ENCODE results near the gene PHACTR2.

Gene PHACTR2

DNA sequence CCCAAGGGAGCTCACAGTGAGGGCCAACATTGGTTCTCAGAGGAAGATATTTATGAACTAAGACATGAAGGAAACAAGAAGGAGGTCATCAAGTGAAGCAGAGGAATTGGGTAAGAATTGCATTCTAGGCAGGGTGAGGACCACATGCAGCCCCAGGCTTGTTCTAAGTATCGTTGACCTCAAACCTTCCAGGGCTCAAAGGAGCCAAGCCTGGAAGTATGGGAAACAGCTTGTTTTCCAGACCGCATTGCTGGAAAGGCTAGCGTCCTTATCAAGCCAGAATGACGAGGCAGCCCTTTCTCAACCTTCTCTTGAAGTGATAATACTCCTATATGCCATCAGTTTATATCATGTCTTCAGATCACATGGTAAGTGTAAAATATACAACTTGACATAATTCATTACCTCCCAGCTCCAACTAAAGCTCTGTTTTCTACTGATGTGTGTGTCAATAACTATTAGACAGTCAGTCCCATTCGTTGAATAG is 79.6 kb downstream of the PHACTR2 start:
- Histone ChIP-seq H3K27ac (ENCODE audit: low read depth, low read length) (no peak overlapping the region), H3K4ac (ENCODE audit: low read depth, low read length) (no peak overlapping the region), H4K8ac (ENCODE audit: low read depth, low read length) (no peak overlapping the region), H2BK5ac (ENCODE audit: low read depth, low read length, poor library complexity) (no peak overlapping the region), H3K27me3 (ENCODE audit: insufficient read depth, low read length) (no peaks in the 10 kb centered on the region), H3K9ac (ENCODE audit: low read length) (no peak overlapping the region), H3K23ac (ENCODE audit: low read length) (no peak overlapping the region), H2AFZ (ENCODE audit: insufficient read depth, low read length, poor library complexity) (no peak overlapping the region), H3K4me1 (ENCODE audit: control insufficient read depth in 1 of 2, insufficient read depth in 2 of 2, low read length in 2 of 2) (no peaks in the 10 kb centered on the region), H4K12ac (ENCODE audit: low read depth, low read length) (no peak overlapping the region), H3K79me1 (ENCODE audit: low read length) (no peaks in the 10 kb centered on the region), H3K79me2 (ENCODE audit: control insufficient read depth, insufficient read depth, low read length, poor library complexity) (no peaks in the 10 kb centered on the region), H3K14ac (ENCODE audit: low read length) (no peak overlapping the region), H2AK5ac (ENCODE audit: low read length) (no peak overlapping the region), H3K36me3 (ENCODE audit: control insufficient read depth in 1 of 2, insufficient read depth in 2 of 2, low read length in 2 of 2) (peaks cover 6 to 23% of the 10 kb centered on the region in 2 experiments), H3K4me3 (ENCODE audit: low read depth, low read length) (no peak overlapping the region), H2BK12ac (ENCODE audit: low read length) (no peak overlapping the region), H3K9me3 (ENCODE audit: insufficient read depth, low read depth, low read length) (no peaks in the 10 kb centered on the region), H3K4me2 (ENCODE audit: low read length) (no peak overlapping the region), H2BK120ac (ENCODE audit: insufficient read depth, low read length, poor library complexity) (no peak overlapping the region), H3K18ac (ENCODE audit: low read length) (no peak overlapping the region), H4K91ac (ENCODE audit: low read depth, low read length) (no peak overlapping the region)
- WGBS (ENCODE audit: extremely low coverage, insufficient coverage, insufficient read length) = no CpG with 5 or more reads among the region's 5 CpGs
- no peak for DNase-seq

DNA sequence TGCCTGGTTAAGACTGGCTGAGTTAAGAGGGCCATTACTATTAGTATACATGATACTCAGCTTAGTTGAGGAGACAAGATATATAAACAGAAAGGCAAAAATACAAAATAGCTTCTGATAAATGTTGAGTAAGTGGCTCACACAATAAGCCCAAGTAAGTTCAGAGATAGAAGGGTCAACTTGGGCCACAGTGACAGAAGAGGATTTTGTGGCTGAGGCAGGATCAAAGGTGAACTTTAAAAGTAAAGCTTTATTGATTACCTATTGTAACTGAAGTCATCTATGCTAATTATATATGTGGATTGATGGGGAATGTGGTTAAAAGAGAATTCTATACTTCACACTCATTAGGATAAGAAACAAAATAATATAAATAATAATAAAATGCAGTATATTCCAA is 80.8 kb downstream of the PHACTR2 start:
- no peak overlapping the region for H3K23ac ChIP-seq (ENCODE audit: low read length)
- H2AK5ac ChIP-seq (ENCODE audit: low read length) = no peak overlapping the region
- H4K12ac ChIP-seq (ENCODE audit: low read depth, low read length) = no peak overlapping the region
- no peak overlapping the region for H3K4ac ChIP-seq (ENCODE audit: low read depth, low read length)
- H2BK5ac ChIP-seq (ENCODE audit: low read depth, low read length, poor library complexity) = no peak overlapping the region
- no peaks in the 10 kb centered on the region for H3K79me2 ChIP-seq (ENCODE audit: control insufficient read depth, insufficient read depth, low read length, poor library complexity)
- no peak overlapping the region for H4K8ac ChIP-seq (ENCODE audit: low read depth, low read length)
- no peak overlapping the region for H2BK12ac ChIP-seq (ENCODE audit: low read length)
- H3K4me2 ChIP-seq (ENCODE audit: low read length) = no peak overlapping the region
- no peak overlapping the region for H2AFZ ChIP-seq (ENCODE audit: insufficient read depth, low read length, poor library complexity)
- no peak for DNase-seq
- peaks cover 6 to 23% of the 10 kb centered on the region in 2 experiments for H3K36me3 ChIP-seq (ENCODE audit: control insufficient read depth in 1 of 2, insufficient read depth in 2 of 2, low read length in 2 of 2)
- H4K91ac ChIP-seq (ENCODE audit: low read depth, low read length) = no peak overlapping the region
- H3K14ac ChIP-seq (ENCODE audit: low read length) = no peak overlapping the region
- no peak overlapping the region for H2BK120ac ChIP-seq (ENCODE audit: insufficient read depth, low read length, poor library complexity)
- no peaks in the 10 kb centered on the region for H3K27me3 ChIP-seq (ENCODE audit: insufficient read depth, low read length)
- no peak overlapping the region for H3K9ac ChIP-seq (ENCODE audit: low read length)
- no peak overlapping the region for H3K18ac ChIP-seq (ENCODE audit: low read length)
- no peaks in the 10 kb centered on the region for H3K9me3 ChIP-seq (ENCODE audit: insufficient read depth, low read depth, low read length)
- no peaks in the 10 kb centered on the region for H3K79me1 ChIP-seq (ENCODE audit: low read length)
- no peak overlapping the region for H3K27ac ChIP-seq (ENCODE audit: low read depth, low read length)
- H3K4me1 ChIP-seq (ENCODE audit: control insufficient read depth in 1 of 2, insufficient read depth in 2 of 2, low read length in 2 of 2) = no peaks in the 10 kb centered on the region
- no peak overlapping the region for H3K4me3 ChIP-seq (ENCODE audit: low read depth, low read length)

DNA sequence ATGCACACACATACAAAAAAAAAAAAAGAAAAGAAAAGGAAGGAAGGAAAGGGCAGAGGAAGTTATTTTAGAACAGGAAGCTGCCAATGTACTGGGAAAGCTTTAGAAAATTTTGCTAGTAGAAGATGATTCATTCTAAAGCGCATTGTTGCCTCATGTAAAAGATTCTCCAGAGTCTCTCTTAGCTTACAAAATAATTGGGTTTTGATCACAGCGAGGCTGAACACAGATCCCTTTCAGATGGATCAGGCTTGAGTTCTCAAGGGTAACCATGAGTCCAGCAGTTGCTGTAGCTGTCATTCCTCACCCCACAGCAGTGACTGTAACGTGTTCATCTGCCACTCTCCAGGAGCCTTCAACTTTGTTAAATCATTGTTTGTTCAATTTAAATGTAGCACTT is 81.9 kb downstream of the PHACTR2 start:
- peaks cover 6 to 24% of the 10 kb centered on the region in 2 experiments for H3K36me3 ChIP-seq (ENCODE audit: control insufficient read depth in 1 of 2, insufficient read depth in 2 of 2, low read length in 2 of 2)
- H2BK12ac ChIP-seq (ENCODE audit: low read length) = no peak overlapping the region
- no peak overlapping the region for H3K4me3 ChIP-seq (ENCODE audit: low read depth, low read length)
- H2AFZ ChIP-seq (ENCODE audit: insufficient read depth, low read length, poor library complexity) = no peak overlapping the region
- H2BK5ac ChIP-seq (ENCODE audit: low read depth, low read length, poor library complexity) = no peak overlapping the region
- H2BK120ac ChIP-seq (ENCODE audit: insufficient read depth, low read length, poor library complexity) = no peak overlapping the region
- no peak overlapping the region for H4K8ac ChIP-seq (ENCODE audit: low read depth, low read length)
- H3K4me1 ChIP-seq (ENCODE audit: control insufficient read depth in 1 of 2, insufficient read depth in 2 of 2, low read length in 2 of 2) = no peaks in the 10 kb centered on the region
- no peak overlapping the region for H3K18ac ChIP-seq (ENCODE audit: low read length)
- no peak overlapping the region for H3K4me2 ChIP-seq (ENCODE audit: low read length)
- no peaks in the 10 kb centered on the region for H3K27me3 ChIP-seq (ENCODE audit: insufficient read depth, low read length)
- H3K27ac ChIP-seq (ENCODE audit: low read depth, low read length) = no peak overlapping the region
- no peak overlapping the region for H4K91ac ChIP-seq (ENCODE audit: low read depth, low read length)
- H4K12ac ChIP-seq (ENCODE audit: low read depth, low read length) = no peak overlapping the region
- H3K79me2 ChIP-seq (ENCODE audit: control insufficient read depth, insufficient read depth, low read length, poor library complexity) = no peaks in the 10 kb centered on the region
- H3K14ac ChIP-seq (ENCODE audit: low read length) = no peak overlapping the region
- no peak for DNase-seq
- no peak overlapping the region for H3K9ac ChIP-seq (ENCODE audit: low read length)
- H3K4ac ChIP-seq (ENCODE audit: low read depth, low read length) = no peak overlapping the region
- WGBS (ENCODE audit: extremely low coverage, insufficient coverage, insufficient read length) = no CpG with 5 or more reads among the region's 3 CpGs
- no peak overlapping the region for H3K23ac ChIP-seq (ENCODE audit: low read length)
- no peaks in the 10 kb centered on the region for H3K79me1 ChIP-seq (ENCODE audit: low read length)
- no peak overlapping the region for H2AK5ac ChIP-seq (ENCODE audit: low read length)
- no peaks in the 10 kb centered on the region for H3K9me3 ChIP-seq (ENCODE audit: insufficient read depth, low read depth, low read length)

DNA sequence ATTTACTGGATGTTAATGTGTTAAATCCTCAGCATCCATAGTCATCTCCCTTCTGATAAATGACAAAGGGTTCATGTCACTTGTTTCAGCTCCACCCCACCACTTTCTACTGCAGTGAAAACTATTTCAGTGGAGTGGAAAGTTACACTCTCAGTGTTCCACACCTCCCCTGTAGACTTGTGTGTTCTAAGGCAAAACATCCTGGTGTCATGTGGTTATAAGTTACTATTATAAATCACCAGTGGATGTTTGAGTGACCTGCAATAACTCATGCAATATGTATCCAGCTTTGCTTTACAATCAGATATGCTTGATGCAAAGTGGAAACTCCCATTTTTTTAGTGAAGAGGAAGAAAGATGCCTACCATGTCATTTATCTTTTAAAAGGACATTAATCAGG is 83.3 kb downstream of the PHACTR2 start:
- Histone ChIP-seq H3K79me1 (ENCODE audit: low read length) (no peaks in the 10 kb centered on the region), H2BK12ac (ENCODE audit: low read length) (no peak overlapping the region), H3K4me3 (ENCODE audit: low read depth, low read length) (no peak overlapping the region), H3K18ac (ENCODE audit: low read length) (no peak overlapping the region), H4K8ac (ENCODE audit: low read depth, low read length) (no peak overlapping the region), H2BK5ac (ENCODE audit: low read depth, low read length, poor library complexity) (no peak overlapping the region), H3K14ac (ENCODE audit: low read length) (no peak overlapping the region), H2AFZ (ENCODE audit: insufficient read depth, low read length, poor library complexity) (no peak overlapping the region), H4K12ac (ENCODE audit: low read depth, low read length) (no peak overlapping the region), H3K4ac (ENCODE audit: low read depth, low read length) (no peak overlapping the region), H3K23ac (ENCODE audit: low read length) (no peak overlapping the region), H3K27ac (ENCODE audit: low read depth, low read length) (no peak overlapping the region), H3K9ac (ENCODE audit: low read length) (no peak overlapping the region), H3K79me2 (ENCODE audit: control insufficient read depth, insufficient read depth, low read length, poor library complexity) (no peaks in the 10 kb centered on the region), H2AK5ac (ENCODE audit: low read length) (no peak overlapping the region), H3K4me2 (ENCODE audit: low read length) (no peak overlapping the region), H2BK120ac (ENCODE audit: insufficient read depth, low read length, poor library complexity) (no peak overlapping the region), H3K9me3 (ENCODE audit: insufficient read depth, low read depth, low read length) (no peaks in the 10 kb centered on the region), H3K36me3 (ENCODE audit: control insufficient read depth in 1 of 2, insufficient read depth in 2 of 2, low read length in 2 of 2) (peaks cover 10 to 27% of the 10 kb centered on the region in 2 experiments), H3K27me3 (ENCODE audit: insufficient read depth, low read length) (no peaks in the 10 kb centered on the region), H3K4me1 (ENCODE audit: control insufficient read depth in 1 of 2, insufficient read depth in 2 of 2, low read length in 2 of 2) (no peaks in the 10 kb centered on the region), H4K91ac (ENCODE audit: low read depth, low read length) (no peak overlapping the region)
- DNase-seq = no peak

Data from trophoblast cell (in vitro differentiated cells and primary cell).